Mucosa of descending colon (tissue), 3 donors: Measurements from ENCODE around the gene TMEM25. TPM values are rescaled to one million over a fixed set of nuclear protein-coding genes. Genes with fewer than 3 reads are reported as not detected.

ENCODE experiments used
- ATAC-seq: fragments of 200-7000 bp; cut with Tn5 transposase; one replicate; pipeline ENCODE4 v1.9.1; 2020; ENCODE audit warnings: mild to moderate bottlenecking, moderate library complexity
- DNase-seq, 3 donors: peaks; one replicate each; pipeline ENCODE4 v3.0.0-alpha.2; 2020
- H3K36me3 ChIP-seq: fragments of 200-600 bp; one replicate; pipeline ENCODE4 v1.8.0; 2021; ENCODE audit warnings: low read depth, mild to moderate bottlenecking
- H3K4me1 ChIP-seq: fragments of 200-600 bp; one replicate; pipeline ENCODE4 v1.8.0; 2021; ENCODE audit warnings: low read depth, mild to moderate bottlenecking
- H3K4me3 ChIP-seq: fragments of 200-600 bp; one replicate; pipeline ENCODE4 v1.8.0; 2021; ENCODE audit warnings: mild to moderate bottlenecking
- H3K9me3 ChIP-seq: fragments of 200-600 bp; one replicate; pipeline ENCODE4 v1.8.0; 2021; ENCODE audit warnings: mild to moderate bottlenecking
- intact Hi-C, 2 donors: fragments of 100-400 bp; cut with DNase I in 1 of 2; cut with micrococcal nuclease in 1 of 2; formaldehyde crosslinking; loops; one replicate each; pipeline versions ENCODE4 v1.11.0 to v1.11.1; 2022; cut with DNase I, micrococcal nuclease
- total RNA-seq, 3 donors: library from RNA; stranded (reverse); fragmentation: NEBNext Ultra II Directional in 2 of 3; extraction: Animal tissue kit (Norgen Biotek cat#: 25700) in 2 of 3; gene quantifications; one replicate each; pipeline versions ENCODE4 v1.2.1 to v1.2.4, GENCODE V29; 2021 to 2023
- TF ChIP-seq, protein P1 (sequence below): fragments of 200-600 bp; IDR thresholded peaks from one replicate; pipeline ENCODE4 v1.8.0; 2022; ENCODE audit warnings: antibody characterized with exemption, mild to moderate bottlenecking
- donor health status: DM: no; HTN: no; CAD: no; lungs with moderate emphysema.
- donor health status: DM: no; HTN: no; CAD: no.
- donor health status: DM: no; HTN: yes; CAD: no.

Gene TMEM25
- total RNA-seq, 3 donors from 2014 or later = 7.8 to 18.0 (median 8.5) TPM

DNA sequence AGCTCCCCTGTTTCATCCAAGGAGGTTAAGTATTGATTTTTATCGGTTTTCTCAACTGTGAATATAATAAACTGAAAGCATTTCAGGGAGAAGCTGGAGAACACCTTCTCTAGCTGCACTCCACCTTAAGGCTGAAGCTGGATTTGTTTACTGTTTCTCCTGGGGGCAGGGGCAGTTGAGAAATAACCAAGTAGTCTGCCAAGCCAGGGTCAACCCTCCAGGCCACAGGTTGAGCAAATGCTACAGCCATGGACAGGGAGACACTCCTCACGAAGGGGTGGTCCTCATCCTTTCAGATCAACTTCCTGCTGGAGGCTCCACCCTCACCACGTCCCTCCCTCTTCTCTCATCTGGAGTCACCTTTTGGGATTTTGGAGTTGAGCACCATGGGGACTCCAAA is 3.9 kb upstream of the TMEM25 start, which contains the start of gene TTC36:
Gene TTC36, plus strand, starts transcription at position 366 of the 400 bp plus-strand sequence. Its CDS starts 21 bp downstream, at position 387.
- DNase-seq = no peak
- intact Hi-C loops = no loop called here
- Histone ChIP-seq H3K4me3 (no peak within 1 kb of the TSS), H3K36me3 (no peaks in the 10 kb centered on the region), H3K9me3 (no peaks in the 10 kb centered on the region), H3K4me1 (peaks cover 8% of the 10 kb centered on the region)
- ATAC-seq = no peak
- TF ChIP-seq, protein P1, sequence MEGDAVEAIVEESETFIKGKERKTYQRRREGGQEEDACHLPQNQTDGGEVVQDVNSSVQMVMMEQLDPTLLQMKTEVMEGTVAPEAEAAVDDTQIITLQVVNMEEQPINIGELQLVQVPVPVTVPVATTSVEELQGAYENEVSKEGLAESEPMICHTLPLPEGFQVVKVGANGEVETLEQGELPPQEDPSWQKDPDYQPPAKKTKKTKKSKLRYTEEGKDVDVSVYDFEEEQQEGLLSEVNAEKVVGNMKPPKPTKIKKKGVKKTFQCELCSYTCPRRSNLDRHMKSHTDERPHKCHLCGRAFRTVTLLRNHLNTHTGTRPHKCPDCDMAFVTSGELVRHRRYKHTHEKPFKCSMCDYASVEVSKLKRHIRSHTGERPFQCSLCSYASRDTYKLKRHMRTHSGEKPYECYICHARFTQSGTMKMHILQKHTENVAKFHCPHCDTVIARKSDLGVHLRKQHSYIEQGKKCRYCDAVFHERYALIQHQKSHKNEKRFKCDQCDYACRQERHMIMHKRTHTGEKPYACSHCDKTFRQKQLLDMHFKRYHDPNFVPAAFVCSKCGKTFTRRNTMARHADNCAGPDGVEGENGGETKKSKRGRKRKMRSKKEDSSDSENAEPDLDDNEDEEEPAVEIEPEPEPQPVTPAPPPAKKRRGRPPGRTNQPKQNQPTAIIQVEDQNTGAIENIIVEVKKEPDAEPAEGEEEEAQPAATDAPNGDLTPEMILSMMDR = no peak

- no peaks in the 10 kb centered on the region for H3K36me3 ChIP-seq
- ATAC-seq = no peak
- TF ChIP-seq, protein P1 = no peak
- H3K9me3 ChIP-seq = no peaks in the 10 kb centered on the region
- no peak overlapping the region for H3K4me3 ChIP-seq
- DNase-seq = no peak
- intact Hi-C loops = no loop called here
- H3K4me1 ChIP-seq = peaks cover 8% of the 10 kb centered on the region
Measured at GRCh38 chr11:118528511-118528910, 2.5 kb upstream of the TMEM25 start.

GRCh38 chr11:118529584-118530175 is 1.3 kb upstream of the TMEM25 start:
- Histone ChIP-seq H3K9me3 (no peaks in the 10 kb centered on the region), H3K36me3 (no peaks in the 10 kb centered on the region), H3K4me3 (no peak overlapping the region), H3K4me1 (peaks cover 8% of the 10 kb centered on the region)
- ATAC-seq (no peak), DNase-seq (no peak)
- intact Hi-C loops = no loop called here
- TF ChIP-seq, protein P1 = no peak

- ATAC-seq = peak; percentile 48
- intact Hi-C loops = no loop called here
- DNase-seq = peak; percentile 34 to 68 (median 66)
Measured at GRCh38 chr11:118530180-118530682, 761 bp upstream of the TMEM25 start.

DNA sequence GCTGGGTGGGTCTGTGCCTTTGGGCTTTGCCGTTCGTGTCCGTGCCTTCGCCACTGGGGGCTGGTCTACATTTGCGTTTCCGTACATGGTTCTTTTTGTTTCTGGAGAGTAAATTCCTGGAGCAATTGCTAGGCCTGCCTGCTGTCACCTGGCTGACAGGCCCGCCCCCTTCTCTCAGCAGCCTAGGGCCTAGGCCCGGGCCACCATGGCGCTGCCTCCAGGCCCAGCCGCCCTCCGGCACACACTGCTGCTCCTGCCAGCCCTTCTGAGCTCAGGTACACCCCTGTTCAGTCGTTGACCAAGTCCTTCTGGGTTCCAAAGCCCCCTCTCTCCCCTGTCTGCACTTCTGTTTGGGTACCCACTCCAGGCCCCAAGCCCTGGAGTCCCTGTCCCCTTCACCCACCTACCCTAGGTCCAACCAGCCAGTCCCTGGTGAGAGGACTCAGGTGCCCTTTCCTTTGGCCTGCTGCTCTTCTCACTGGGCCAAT is 649 bp downstream of the TMEM25 start:
- TF ChIP-seq, protein P1 = no peak
- no peaks in the 10 kb centered on the region for H3K9me3 ChIP-seq
- H3K36me3 ChIP-seq = no peaks in the 10 kb centered on the region
- no peak overlapping the region for H3K4me3 ChIP-seq
- intact Hi-C loops = no loop called here
- peaks cover 8% of the 10 kb centered on the region for H3K4me1 ChIP-seq
- no peak for DNase-seq
- peak; percentile 10 for ATAC-seq

More at GRCh38 chr11:118530180-118530682, 761 bp upstream of the TMEM25 start:
- no peaks in the 10 kb centered on the region for H3K36me3 ChIP-seq
- H3K4me3 ChIP-seq = peak overlapping the region; percentile 57
- H3K4me1 ChIP-seq = peaks cover 8% of the 10 kb centered on the region
- TF ChIP-seq, protein P1 = no peak
- H3K9me3 ChIP-seq = no peaks in the 10 kb centered on the region
